Heart left ventricle (tissue), 13 donors: ENCODE measurements around the gene FUT3.
"Not testable (repeated sequence)": the region's sequence is repeated elsewhere in the genome, so short reads cannot be mapped to it uniquely, and the experiment has no call there.

ENCODE experiments used
- CTCF ChIP-seq, 12 donors: fragments of 200-600 bp; sonication (generic) in 4 of 12; IDR thresholded peaks; one replicate each; pipeline versions ENCODE4 v1.5.0 to v1.8.0; 2018 to 2022; ENCODE audit warnings: antibody characterized with exemption in 12 of 12, mild to moderate bottlenecking in 5 of 12
- POLR2A ChIP-seq, 2 donors: fragments of 450-650 bp; IDR thresholded peaks; one replicate each; pipeline ENCODE4 v1.6.1; 2017; ENCODE audit warnings: antibody characterized with exemption in 2 of 2, mild to moderate bottlenecking in 2 of 2, moderate library complexity in 2 of 2
- donor health status: ischemic (EF 13 %, LVEDD 7.1; RV severe dilation, severe dysfunction).
- donor health status: DM: no; HTN: yes; CAD: no.
- donor health status: DM: no; HTN: no; CAD: no.
- donor health status: ischemic (EF 25% LVEDD 6.9; RV normal size, moderate dysfunction).
- donor health status: ischemic (EF 25% LVEDD 5.7; RV mildly dilated, moderate dysfunction).
- donor health status: ischemic (EF 35%, LVEDD 5.7; RV mildly dilated, moderate dysfunction).
- donor health status: nonischemic (EF 11% LVEDD 7.7; RV severe dilation, severe dysfunction).
- donor health status: DM: yes; HTN: yes; CAD: no.
- donor health status: PGD.
- donor health status: ischemic (EF 29% LVEDD 5.4; RV normal size, mild dysfunction).
- donor health status: nonischemic (EF 23%, LVEDD 6.1; RV moderate dilation, normal function).

GRCh38 chr19:5884065-5884811 is 33.0 kb upstream of the FUT3 start:
- TF ChIP-seq CTCF, POLR2A (IDR thresholded peaks at IDR 0.05): not testable (repeated sequence)
